ENCODE results near the gene SDC3. TPM values are rescaled to one million over a fixed set of nuclear protein-coding genes. Genes with fewer than 3 reads are reported as not detected.

The SDC3 gene
- total and polyA plus RNA-seq, 5 donors from 2014 or later, result 0.12 TPM; not detected in 4

GRCh38 chr1:30891227-30891552, 17.4 kb downstream of the SDC3 start:
- ATAC-seq (ENCODE audit: low read depth in 2 of 2), result no peak
- Histone ChIP-seq H3K4me3 (ENCODE audit: low read depth, low read length) (no peak overlapping the region), H3K27me3 (ENCODE audit: control insufficient read depth, insufficient read depth, low read length) (no peaks in the 10 kb centered on the region), H3K9me3 (ENCODE audit: control insufficient read depth in 2 of 2, low read length in 2 of 2) (no peaks in the 10 kb centered on the region), H3K36me3 (ENCODE audit: control insufficient read depth, insufficient read depth, low read length) (no peaks in the 10 kb centered on the region), H3K4me1 (ENCODE audit: control insufficient read depth, insufficient read depth, low read length, poor library complexity, severe bottlenecking) (no peaks in the 10 kb centered on the region), H3K27ac (ENCODE audit: insufficient read depth, low read length, poor library complexity, severe bottlenecking) (no peak overlapping the region)
- H3K4me1 Mint-ChIP-seq, result no peaks in the 10 kb centered on the region
- no peaks in the 10 kb centered on the region for H3K9me3 Mint-ChIP-seq
- no peak for DNase-seq
- H3K4me3 Mint-ChIP-seq, result no peak overlapping the region
- peaks cover 5% of the 10 kb centered on the region for H3K27me3 Mint-ChIP-seq
- no peak overlapping the region for H3K27ac Mint-ChIP-seq
- H3K36me3 Mint-ChIP-seq, result no peaks in the 10 kb centered on the region

GRCh38 chr1:30890502-30891226, 17.9 kb downstream of the SDC3 start:
- H3K9me3 ChIP-seq (ENCODE audit: control insufficient read depth in 2 of 2, low read length in 2 of 2), result no peaks in the 10 kb centered on the region
- Mint-ChIP-seq H3K4me3 (no peak overlapping the region), H3K27ac (no peak overlapping the region), H3K36me3 (no peaks in the 10 kb centered on the region), H3K9me3 (no peaks in the 10 kb centered on the region), H3K27me3 (peaks cover under 1% of the 10 kb centered on the region), H3K4me1 (no peaks in the 10 kb centered on the region)
- no peaks in the 10 kb centered on the region for H3K4me1 ChIP-seq (ENCODE audit: control insufficient read depth, insufficient read depth, low read length, poor library complexity, severe bottlenecking)
- H3K4me3 ChIP-seq (ENCODE audit: low read depth, low read length), result no peak overlapping the region
- no peak for DNase-seq
- no peak overlapping the region for H3K27ac ChIP-seq (ENCODE audit: insufficient read depth, low read length, poor library complexity, severe bottlenecking)
- ATAC-seq (ENCODE audit: low read depth in 2 of 2), result no peak
- no peaks in the 10 kb centered on the region for H3K36me3 ChIP-seq (ENCODE audit: control insufficient read depth, insufficient read depth, low read length)
- no peaks in the 10 kb centered on the region for H3K27me3 ChIP-seq (ENCODE audit: control insufficient read depth, insufficient read depth, low read length)

- Mint-ChIP-seq H3K9me3 (no peaks in the 10 kb centered on the region), H3K4me1 (no peaks in the 10 kb centered on the region), H3K36me3 (no peaks in the 10 kb centered on the region), H3K27me3 (no peaks in the 10 kb centered on the region), H3K27ac (no peak overlapping the region), H3K4me3 (no peak overlapping the region)
- H3K27me3 ChIP-seq (ENCODE audit: control insufficient read depth, insufficient read depth, low read length), result no peaks in the 10 kb centered on the region
- H3K36me3 ChIP-seq (ENCODE audit: control insufficient read depth, insufficient read depth, low read length), result no peaks in the 10 kb centered on the region
- ATAC-seq (ENCODE audit: low read depth in 2 of 2) (no peak), DNase-seq (no peak)
- H3K9me3 ChIP-seq (ENCODE audit: control insufficient read depth in 2 of 2, low read length in 2 of 2), result no peaks in the 10 kb centered on the region
- no peaks in the 10 kb centered on the region for H3K4me1 ChIP-seq (ENCODE audit: control insufficient read depth, insufficient read depth, low read length, poor library complexity, severe bottlenecking)
- H3K27ac ChIP-seq (ENCODE audit: insufficient read depth, low read length, poor library complexity, severe bottlenecking), result no peak overlapping the region
- no peak overlapping the region for H3K4me3 ChIP-seq (ENCODE audit: low read depth, low read length)
These were observed 19.0 kb downstream of the SDC3 start for GRCh38 chr1:30889511-30889910.

GRCh38 chr1:30888975-30889374, 19.6 kb downstream of the SDC3 start:
- Mint-ChIP-seq H3K4me3 (no peak overlapping the region), H3K27ac (no peak overlapping the region), H3K4me1 (no peaks in the 10 kb centered on the region), H3K36me3 (no peaks in the 10 kb centered on the region), H3K9me3 (no peaks in the 10 kb centered on the region), H3K27me3 (no peaks in the 10 kb centered on the region)
- H3K27me3 ChIP-seq (ENCODE audit: control insufficient read depth, insufficient read depth, low read length), result no peaks in the 10 kb centered on the region
- no peaks in the 10 kb centered on the region for H3K4me1 ChIP-seq (ENCODE audit: control insufficient read depth, insufficient read depth, low read length, poor library complexity, severe bottlenecking)
- H3K9me3 ChIP-seq (ENCODE audit: control insufficient read depth in 2 of 2, low read length in 2 of 2), result no peaks in the 10 kb centered on the region
- H3K36me3 ChIP-seq (ENCODE audit: control insufficient read depth, insufficient read depth, low read length), result no peaks in the 10 kb centered on the region
- DNase-seq (no peak), ATAC-seq (ENCODE audit: low read depth in 2 of 2) (no peak)
- no peak overlapping the region for H3K4me3 ChIP-seq (ENCODE audit: low read depth, low read length)
- no peak overlapping the region for H3K27ac ChIP-seq (ENCODE audit: insufficient read depth, low read length, poor library complexity, severe bottlenecking)

- ATAC-seq (ENCODE audit: low read depth in 2 of 2), result no peak
- H3K4me3 Mint-ChIP-seq, result no peak overlapping the region
- Histone ChIP-seq H3K9me3 (ENCODE audit: control insufficient read depth in 2 of 2, low read length in 2 of 2) (no peaks in the 10 kb centered on the region), H3K4me1 (ENCODE audit: control insufficient read depth, insufficient read depth, low read length, poor library complexity, severe bottlenecking) (no peaks in the 10 kb centered on the region), H3K36me3 (ENCODE audit: control insufficient read depth, insufficient read depth, low read length) (no peaks in the 10 kb centered on the region), H3K27me3 (ENCODE audit: control insufficient read depth, insufficient read depth, low read length) (no peaks in the 10 kb centered on the region), H3K27ac (ENCODE audit: insufficient read depth, low read length, poor library complexity, severe bottlenecking) (no peak overlapping the region), H3K4me3 (ENCODE audit: low read depth, low read length) (no peak overlapping the region)
- H3K9me3 Mint-ChIP-seq, result no peaks in the 10 kb centered on the region
- no peak for DNase-seq
- H3K27ac Mint-ChIP-seq, result no peak overlapping the region
- no peaks in the 10 kb centered on the region for H3K36me3 Mint-ChIP-seq
- H3K4me1 Mint-ChIP-seq, result no peaks in the 10 kb centered on the region
- no peaks in the 10 kb centered on the region for H3K27me3 Mint-ChIP-seq
These were observed 20.2 kb downstream of the SDC3 start for GRCh38 chr1:30888391-30888790.

- Mint-ChIP-seq H3K27me3 (no peaks in the 10 kb centered on the region), H3K9me3 (no peaks in the 10 kb centered on the region), H3K27ac (no peak overlapping the region), H3K4me1 (no peaks in the 10 kb centered on the region), H3K36me3 (no peaks in the 10 kb centered on the region), H3K4me3 (no peak overlapping the region)
- DNase-seq (no peak), ATAC-seq (ENCODE audit: low read depth in 2 of 2) (no peak)
- no peaks in the 10 kb centered on the region for H3K36me3 ChIP-seq (ENCODE audit: control insufficient read depth, insufficient read depth, low read length)
- no peaks in the 10 kb centered on the region for H3K27me3 ChIP-seq (ENCODE audit: control insufficient read depth, insufficient read depth, low read length)
- H3K27ac ChIP-seq (ENCODE audit: insufficient read depth, low read length, poor library complexity, severe bottlenecking), result no peak overlapping the region
- H3K4me1 ChIP-seq (ENCODE audit: control insufficient read depth, insufficient read depth, low read length, poor library complexity, severe bottlenecking), result no peaks in the 10 kb centered on the region
- H3K9me3 ChIP-seq (ENCODE audit: control insufficient read depth in 2 of 2, low read length in 2 of 2), result no peaks in the 10 kb centered on the region
- H3K4me3 ChIP-seq (ENCODE audit: low read depth, low read length), result no peak overlapping the region
These were observed 20.9 kb downstream of the SDC3 start for GRCh38 chr1:30887485-30888315.

- Histone ChIP-seq H3K9me3 (ENCODE audit: control insufficient read depth in 2 of 2, low read length in 2 of 2) (no peaks in the 10 kb centered on the region), H3K36me3 (ENCODE audit: control insufficient read depth, insufficient read depth, low read length) (no peaks in the 10 kb centered on the region), H3K27ac (ENCODE audit: insufficient read depth, low read length, poor library complexity, severe bottlenecking) (no peak overlapping the region), H3K27me3 (ENCODE audit: control insufficient read depth, insufficient read depth, low read length) (no peaks in the 10 kb centered on the region), H3K4me3 (ENCODE audit: low read depth, low read length) (no peak overlapping the region), H3K4me1 (ENCODE audit: control insufficient read depth, insufficient read depth, low read length, poor library complexity, severe bottlenecking) (no peaks in the 10 kb centered on the region)
- Mint-ChIP-seq H3K4me1 (no peaks in the 10 kb centered on the region), H3K27ac (no peak overlapping the region), H3K36me3 (no peaks in the 10 kb centered on the region), H3K4me3 (no peak overlapping the region), H3K9me3 (no peaks in the 10 kb centered on the region), H3K27me3 (no peaks in the 10 kb centered on the region)
- no peak for ATAC-seq (ENCODE audit: low read depth in 2 of 2)
- DNase-seq, result no peak
These were observed 21.7 kb downstream of the SDC3 start for GRCh38 chr1:30886710-30887428.

Measured in CD4-positive, CD25-positive, alpha-beta regulatory T cell (primary cell).